HG02885 (cell line): ENCODE data around the gene SMARCB1.

Experiments used
- ATAC-seq: cut with Tn5 transposase; IDR thresholded peaks from one replicate; pipeline ENCODE4 v1.9.1; 2021; ENCODE audit warnings: mild to moderate bottlenecking; ENCODE audit not compliant: unreplicated experiment, poor library complexity

Gene SMARCB1

GRCh38 chr22:23838681-23839468, 52.1 kb downstream of the SMARCB1 start, which contains the start of gene DERL3:
DERL3 (minus strand) TSS chr22:23839006; CDS start chr22:23838987, 19 bp downstream.
- ATAC-seq, result peak; percentile 89

- no peak for ATAC-seq
Measured at GRCh38 chr22:23840026-23840425, 53.3 kb downstream of the SMARCB1 start.

DNA sequence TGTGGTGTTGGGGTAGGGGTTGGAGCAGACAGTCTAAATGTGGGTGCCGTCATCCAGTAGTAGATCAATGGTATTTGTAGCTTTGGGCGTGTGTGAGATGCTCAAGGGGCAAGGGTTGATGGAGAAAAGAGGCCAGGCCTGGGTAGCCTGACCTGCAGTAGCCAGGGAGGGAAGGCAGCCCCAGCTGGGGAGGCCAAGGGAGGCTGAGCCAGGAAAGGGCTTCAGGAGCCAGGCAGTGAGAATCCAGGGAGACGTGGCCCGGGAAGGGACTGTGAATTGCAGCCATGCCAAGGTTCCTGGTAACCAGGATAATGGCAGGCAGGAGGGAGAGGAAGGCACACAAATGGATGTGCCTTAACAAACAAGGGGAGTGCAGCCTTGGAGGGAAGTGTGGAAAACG, 54.5 kb downstream of the SMARCB1 start:
- ATAC-seq, result no peak

GRCh38 chr22:23841736-23842445, 55.1 kb downstream of the SMARCB1 start:
- ATAC-seq, result no peak

DNA sequence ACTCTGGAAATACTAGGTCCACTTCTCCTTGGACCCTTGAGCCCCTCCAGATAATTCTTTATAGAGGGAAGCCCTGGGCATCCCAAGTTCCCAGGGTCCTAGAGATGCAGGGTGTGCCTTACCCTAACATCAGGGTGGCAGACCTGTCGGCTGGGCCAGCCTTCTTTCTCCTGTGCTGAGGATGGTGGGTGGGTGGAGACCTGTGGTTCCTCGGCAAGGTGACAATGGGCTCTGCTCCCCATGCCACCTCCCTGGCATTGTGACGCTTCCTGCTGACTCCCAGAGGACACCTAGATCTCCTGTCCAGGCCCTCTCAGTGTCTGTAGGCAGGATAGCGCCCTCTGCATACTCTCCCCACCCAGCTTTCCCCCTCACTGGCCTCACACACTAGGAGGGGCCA, 55.8 kb downstream of the SMARCB1 start:
- no peak for ATAC-seq

DNA sequence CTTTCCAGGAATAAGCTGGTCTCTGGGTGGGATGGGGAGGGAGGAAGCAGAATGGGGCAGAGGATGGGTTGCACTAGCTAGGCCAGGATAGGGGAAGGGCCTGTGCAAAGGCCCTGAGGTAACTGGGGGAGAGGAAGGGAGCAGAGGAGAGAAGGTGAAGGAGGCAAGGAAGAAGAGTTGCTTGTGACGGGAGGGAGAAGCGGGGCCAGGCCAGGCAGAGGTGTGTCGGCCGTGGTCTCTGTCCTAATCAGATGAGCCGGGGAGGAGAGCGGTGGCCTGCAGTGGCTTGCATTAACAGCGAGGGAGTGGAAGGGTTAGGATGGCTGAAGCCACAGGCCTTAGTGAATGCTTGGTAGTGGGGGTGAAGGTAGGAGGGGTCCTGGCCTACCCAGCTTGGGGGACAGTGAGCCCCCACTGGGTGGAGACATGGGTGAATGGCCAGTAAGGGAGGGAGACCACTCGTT, 58.0 kb downstream of the SMARCB1 start:
- ATAC-seq, result no peak

DNA sequence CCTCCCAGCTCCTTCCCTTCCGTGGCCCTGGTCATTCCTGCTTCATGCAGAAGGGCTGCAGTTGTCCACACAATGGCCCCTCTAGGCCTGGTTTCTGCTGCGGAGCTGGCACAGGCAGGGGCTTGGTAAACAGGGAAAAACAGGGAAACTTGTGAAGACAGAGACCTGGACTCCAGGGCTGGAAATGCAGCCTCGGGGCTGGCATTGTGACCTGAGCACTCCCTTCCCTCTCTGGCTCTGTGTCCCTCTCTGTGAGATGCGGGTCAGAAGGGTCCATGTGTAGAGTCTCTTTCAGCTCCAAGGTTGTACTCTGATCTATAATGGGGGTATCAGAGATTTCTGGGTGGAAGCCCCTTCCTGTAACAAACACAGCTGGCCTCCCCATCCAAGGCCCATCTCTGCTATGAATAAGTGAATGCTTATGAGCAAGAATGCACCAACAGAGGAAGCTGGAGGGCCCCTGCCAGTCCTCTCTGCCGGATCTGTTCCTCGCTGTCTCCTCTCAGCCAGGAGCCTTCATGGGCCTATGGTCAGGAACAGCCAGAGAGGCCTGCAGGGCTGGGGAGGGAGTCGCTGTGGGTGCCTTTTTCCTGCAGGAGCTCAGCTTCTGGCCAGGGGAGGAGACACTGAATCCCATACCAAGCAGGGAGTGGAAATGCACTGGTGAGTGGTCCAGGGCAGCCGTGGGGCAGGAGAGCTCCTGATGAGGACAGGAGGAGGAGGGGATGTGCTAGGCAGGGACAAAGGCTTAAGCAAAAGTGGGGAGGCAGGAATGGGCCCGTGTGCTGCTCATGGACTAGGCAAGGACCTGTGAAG, 58.7 kb downstream of the SMARCB1 start:
- no peak for ATAC-seq

DNA sequence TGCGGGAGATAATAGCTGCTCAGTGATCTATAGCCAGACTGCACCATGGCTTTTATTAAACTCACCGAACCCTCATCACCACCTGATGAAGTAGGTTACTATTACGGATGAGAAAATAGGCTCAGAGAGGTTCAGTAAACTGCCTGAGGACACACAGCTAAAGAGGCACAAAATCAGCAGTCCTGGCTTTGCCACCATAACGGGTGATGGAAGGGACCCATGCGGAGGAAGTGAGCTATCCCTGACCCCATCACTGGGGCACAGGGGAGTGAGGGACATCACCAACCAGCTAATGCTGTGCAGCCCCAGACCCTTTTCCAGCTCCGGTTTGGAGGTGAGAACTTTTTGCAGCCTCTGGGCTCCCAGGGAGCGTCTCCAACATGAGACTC, 59.3 kb downstream of the SMARCB1 start:
- no peak for ATAC-seq

DNA sequence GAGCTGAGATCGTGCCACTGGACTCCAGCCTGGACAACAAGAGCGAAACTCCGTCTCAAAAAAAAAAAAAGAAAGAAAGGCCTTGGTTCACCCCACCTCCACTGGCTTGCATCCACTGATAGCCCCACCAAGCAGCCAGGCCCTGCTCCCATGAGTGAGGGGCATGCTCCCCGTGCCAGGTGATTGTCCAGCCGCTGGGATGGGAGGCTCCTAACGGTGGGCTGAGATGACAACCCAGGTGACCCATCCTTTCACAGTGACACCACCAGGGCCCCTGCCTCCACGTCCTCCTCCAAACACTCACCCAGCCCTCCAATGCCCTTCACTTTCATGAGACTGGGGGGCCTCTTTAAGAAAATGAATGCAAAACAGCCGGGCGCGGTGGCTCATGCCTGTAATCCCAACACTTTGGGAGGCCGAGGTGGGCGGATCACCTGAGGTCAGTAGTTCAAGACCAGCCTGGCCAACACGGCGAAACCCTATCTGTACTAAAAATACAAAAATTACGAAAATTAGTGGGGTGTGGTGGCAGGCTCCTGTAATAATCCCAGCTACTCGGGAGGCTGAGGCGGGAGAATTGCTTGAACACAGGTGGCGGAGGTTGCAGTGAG, 60.6 kb downstream of the SMARCB1 start:
- no peak for ATAC-seq

DNA sequence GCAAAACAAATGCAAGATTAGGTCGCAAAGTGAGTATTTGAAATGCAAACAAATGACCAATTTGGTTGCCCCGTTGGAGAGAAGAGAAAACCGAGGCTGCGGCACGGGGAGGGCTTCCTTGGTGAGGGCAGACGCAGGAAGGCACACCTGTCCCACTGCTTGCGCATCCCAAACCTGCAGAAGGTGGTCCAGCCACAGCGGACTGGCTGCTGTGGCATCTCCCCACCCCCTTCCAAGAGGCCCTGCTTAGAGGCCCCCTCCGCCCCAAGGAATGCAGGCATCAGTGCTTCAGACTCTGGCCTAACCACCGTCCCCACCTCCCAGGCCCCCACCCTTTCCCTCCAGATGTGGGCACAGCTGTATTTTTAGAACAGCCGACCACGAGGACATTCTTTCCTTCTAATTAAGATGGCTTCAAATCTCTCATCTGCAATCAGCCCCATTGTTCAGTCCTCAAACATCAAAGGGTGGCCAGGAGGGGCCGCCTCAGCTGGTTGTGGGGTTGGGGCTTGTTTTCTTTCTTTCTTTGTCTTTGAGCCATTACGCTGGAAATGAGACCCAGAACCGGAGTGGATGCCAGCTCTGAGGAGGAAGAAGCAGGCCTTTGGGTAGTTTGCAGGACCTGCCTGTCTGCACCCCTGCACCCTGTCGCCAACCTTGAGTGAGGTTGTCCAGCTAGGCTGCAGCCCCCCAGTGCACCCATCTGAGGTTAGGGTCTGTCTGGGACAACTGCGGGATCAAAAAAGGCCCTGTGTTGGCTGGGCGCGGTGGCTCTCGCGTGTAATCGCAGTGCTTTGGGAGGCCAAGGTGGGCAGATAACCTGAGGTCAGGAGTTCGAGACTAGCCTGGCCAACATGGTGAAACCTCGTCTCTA, 61.5 kb downstream of the SMARCB1 start:
- no peak for ATAC-seq

DNA sequence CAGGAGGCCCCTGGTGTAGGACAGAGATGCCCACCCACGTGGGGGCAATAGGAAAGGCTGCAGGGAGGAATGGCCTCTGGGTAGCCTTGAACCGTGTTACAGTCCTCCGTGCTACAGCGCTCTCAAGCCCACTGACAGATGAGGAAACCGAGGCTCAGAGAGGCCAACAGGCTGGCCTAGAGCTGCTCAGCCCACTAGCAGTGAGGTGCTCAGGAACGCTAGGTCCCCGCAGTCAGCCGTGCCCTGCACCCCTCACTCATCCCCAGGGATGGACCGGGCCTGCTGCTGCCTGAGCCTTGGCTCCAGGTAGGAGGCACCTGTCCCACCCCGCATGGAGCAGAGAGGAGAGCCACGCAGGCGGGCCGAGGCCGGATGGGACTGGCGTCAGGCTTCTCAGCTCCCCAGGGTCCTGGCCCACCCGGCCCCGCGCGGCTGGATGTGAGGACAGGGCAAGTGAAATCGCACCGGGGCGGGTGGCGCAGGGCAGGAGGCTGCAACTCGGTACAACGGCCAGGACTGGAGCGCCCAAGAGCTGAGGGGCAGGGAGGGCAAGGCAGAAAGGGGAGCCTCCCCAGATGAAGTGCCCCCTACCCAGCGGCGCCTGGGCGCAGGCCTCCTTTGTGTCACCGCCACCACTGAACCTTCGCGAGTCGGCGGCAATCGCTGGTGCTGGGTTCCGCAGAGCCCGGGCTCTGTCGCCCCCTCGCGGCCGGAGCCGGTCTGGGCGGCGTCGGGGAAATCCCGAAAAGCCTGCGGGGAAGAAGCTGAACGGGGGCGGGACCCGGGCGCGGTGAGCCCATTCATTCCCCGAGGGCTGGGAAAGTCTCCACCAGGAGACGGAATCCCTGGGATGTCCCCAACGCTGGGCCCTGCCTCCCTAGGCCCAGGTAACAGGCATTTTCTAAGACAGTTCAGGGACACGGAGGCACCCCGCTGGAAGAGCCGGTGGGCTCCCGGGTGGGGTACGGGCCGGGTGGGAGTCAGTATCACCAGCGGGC, 62.5 kb downstream of the SMARCB1 start:
- ATAC-seq, result no peak

DNA sequence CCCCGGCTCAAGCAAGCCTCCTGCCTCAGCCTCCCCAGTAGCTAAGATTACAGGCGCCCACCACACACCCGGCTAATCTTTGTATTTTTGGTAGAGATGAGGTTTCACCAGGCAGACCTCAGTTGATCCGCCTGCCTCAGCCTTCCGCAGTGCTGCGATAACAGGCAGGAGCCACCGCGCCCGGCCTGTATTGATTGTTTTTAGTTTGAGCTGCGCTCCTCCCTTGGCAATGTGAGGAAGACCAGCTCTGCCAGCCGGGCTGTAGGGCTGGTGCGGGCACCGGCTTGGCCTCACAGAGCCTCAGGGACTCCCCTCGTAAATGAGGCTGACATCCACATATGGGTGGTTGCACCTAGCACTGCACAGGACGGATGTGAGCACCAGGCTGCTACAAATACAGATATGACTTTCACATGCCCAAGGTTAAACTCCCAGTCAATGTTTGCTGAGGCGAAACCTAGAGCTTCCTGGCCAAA, 63.4 kb downstream of the SMARCB1 start:
- ATAC-seq, result no peak

DNA sequence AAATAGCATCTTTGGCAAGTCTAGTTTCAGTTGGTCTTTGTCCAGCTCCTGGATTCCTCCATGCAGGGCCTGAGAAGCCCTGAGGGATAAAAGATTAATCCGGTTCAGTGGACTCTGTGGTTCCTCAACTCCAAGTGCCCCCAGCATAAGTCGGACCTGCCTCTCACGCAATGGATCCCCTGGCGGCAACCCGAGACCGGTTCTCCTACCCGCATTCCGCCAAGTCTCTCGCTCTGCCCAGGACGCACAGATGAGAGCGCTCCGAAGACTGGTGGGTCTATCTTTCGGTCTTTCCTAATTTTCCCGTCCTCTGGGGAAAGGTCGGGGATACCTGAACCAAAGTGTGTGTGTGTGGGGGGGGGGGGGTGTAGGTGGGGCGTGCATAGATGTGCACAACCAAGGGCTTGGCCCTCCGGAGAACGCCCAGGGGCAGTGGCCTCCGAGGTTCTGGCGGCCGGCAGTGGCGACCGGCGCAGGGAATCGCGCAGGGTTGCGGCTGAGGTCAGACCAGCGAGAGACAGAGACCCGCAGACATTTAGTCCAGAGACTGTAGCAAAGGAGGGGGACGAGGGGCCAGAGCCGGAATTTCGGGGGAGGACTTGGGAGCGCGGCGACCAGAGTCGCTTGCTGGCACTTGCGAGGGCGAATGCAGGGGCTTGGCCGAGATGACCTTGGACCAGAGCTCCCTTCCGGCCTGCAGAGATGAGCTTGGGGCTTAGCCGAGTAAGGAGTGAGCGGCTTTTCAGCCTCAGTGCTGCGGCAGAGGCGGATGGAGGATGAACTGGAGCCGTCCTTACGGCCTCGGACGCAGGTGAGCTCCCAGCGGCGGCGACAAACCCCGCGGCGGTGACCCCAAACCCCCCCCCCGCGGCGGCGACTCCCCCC, 70.2 kb downstream of the SMARCB1 start:
- peak; percentile 46 for ATAC-seq

- ATAC-seq, result peak; percentile 96
Measured at GRCh38 chr22:23857606-23858483, 71.1 kb downstream of the SMARCB1 start, which contains the start of gene SLC2A11. SLC2A11 (plus strand) TSS chr22:23857875; CDS start chr22:23858000, 125 bp downstream.

DNA sequence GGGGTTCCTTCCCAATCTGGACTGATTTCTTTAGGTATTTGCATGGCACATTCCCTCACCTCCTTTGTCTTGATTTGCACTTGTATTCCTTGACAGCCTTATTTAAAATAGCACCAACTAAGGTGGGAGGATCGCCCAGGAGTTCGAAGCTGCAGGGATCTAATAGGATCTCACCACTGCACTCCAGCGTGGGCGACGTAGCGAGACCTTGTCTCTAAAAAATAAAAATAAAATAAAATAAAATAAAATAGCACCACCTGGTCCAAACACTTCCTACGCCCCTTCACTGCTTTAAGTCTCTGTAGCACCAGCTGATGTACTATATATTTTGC, 71.7 kb downstream of the SMARCB1 start:
- no peak for ATAC-seq

GRCh38 chr22:23859201-23859600, 72.4 kb downstream of the SMARCB1 start:
- ATAC-seq, result no peak
